IPS-11a (cell line): ENCODE data around the gene LCLAT1.

Experiments used
- H3K4me3 ChIP-seq: one replicate; pipeline ENCODE4 v1.5.1; 2013; ENCODE audit warnings: low read depth, low read length, control low read depth

The LCLAT1 gene

DNA sequence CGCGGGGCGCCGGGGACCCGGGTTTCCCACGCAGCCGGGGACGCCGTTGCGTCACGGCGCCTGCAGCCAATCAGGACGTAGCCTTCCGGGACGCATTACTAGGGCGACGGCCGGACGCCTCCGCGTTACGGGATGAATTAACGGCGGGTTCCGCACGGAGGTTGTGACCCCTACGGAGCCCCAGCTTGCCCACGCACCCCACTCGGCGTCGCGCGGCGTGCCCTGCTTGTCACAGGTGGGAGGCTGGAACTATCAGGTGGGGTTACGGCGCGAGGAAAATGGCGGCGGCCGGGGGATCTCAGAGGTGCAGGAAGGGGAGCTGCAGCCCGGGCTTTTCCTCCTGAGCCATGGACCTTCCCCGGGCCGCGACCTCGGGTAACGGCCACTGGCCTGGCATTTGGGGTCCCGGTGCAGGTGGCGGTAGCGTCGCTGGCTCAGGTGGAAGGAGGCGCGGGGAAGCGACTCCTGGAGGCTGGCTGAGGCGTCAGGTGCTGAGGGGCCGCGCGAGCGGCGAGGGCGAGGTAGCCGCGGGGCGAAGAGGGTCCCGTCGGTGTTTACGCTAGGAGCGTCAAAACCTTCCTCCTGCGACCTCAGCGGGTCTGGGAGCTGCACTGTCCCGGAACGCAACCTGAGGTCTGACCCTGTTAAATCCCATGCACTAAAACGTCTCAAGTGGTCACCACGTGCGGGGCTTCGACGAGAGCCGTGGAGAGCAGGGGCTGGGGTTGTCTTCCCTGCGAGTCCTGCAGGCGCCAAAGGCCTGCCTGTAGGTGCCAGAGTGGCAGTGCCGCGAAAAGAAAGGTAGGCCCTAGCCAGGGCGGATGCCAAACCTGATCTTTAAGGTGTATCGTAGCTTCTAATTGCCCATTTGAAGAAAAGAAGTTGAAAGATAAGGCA, at the start of gene LCLAT1:
LCLAT1 (plus strand) TSS at position 98 of the 897 bp plus-strand sequence. CDS start 78,345 bp downstream, outside the sequence.
- peak within 1 kb of the TSS; percentile 90 for H3K4me3 ChIP-seq

DNA sequence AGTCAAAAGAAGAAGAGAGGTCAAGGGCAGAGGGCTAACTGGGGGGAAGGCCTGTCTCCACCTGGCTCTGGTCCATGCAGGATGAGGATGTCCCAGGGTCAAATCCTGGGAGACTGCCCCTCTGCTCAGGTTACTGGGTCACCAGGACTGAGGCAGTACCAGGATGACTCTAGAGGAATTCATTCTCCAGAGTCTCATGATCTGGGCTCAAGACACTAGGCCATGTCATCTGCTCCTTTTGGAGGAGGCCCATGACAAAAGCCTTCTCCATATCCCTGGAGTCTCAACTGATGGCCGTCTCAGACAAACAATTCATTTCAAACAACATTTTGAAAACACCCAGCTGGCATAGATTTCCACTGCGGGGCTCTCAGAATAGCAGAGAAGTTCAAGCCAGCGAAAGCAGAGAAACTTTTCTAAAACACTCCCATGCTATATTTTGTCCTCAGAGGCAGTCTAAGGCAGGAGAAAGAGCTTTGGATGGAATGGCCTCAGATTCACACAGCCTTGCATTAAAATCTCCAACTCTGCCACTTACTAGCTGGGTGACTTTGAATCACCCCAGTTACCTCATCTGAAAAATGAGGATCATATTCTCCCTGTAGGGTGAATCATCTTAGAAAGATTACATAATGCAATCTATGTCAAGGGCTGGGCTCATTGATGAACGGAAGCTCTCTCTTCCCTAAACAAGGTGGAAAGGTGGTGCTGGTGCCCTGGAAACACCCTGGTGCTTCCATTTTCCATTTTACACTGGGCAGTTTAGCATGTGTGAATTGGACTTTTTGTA, 48.8 kb upstream of the LCLAT1 start:
- H3K4me3 ChIP-seq = no peak overlapping the region

DNA sequence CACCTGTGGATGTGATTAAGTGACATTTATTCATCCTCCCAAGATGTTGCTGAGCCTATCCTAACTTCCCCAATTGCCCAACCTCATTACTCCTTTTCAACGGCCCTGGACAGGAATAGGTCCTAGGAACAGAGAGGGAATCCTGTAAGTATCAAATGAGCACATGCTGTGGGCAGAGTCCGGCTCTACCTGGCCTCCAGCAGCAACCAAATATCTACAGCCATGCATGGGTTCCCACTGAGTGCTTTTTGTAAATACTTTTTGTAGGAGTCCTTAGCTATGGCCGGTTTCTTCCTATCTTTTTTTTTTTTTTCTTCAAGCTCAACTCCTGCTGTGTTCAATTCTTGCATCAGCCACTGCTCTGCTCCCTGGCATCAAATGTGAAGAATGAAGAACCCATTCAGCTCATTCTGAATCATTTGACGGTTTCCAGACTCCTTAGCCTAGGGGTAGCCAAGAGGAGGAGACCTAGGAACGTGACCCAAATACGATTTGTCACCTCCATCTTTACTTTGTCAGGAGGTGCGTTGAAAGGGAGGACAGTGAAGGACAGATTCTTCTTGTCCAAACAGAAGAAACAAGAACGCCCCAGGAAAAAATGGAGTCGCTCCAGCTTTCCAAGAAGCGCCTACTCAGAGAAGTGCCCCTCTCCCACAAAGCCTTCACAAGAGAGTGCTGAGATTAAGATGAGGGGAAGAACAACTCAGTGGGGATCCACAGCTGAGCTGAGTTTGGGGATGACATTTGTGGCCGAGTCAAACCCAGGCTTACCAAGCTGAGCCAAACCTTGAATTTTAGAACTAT, 46.7 kb upstream of the LCLAT1 start:
- no peak overlapping the region for H3K4me3 ChIP-seq

DNA sequence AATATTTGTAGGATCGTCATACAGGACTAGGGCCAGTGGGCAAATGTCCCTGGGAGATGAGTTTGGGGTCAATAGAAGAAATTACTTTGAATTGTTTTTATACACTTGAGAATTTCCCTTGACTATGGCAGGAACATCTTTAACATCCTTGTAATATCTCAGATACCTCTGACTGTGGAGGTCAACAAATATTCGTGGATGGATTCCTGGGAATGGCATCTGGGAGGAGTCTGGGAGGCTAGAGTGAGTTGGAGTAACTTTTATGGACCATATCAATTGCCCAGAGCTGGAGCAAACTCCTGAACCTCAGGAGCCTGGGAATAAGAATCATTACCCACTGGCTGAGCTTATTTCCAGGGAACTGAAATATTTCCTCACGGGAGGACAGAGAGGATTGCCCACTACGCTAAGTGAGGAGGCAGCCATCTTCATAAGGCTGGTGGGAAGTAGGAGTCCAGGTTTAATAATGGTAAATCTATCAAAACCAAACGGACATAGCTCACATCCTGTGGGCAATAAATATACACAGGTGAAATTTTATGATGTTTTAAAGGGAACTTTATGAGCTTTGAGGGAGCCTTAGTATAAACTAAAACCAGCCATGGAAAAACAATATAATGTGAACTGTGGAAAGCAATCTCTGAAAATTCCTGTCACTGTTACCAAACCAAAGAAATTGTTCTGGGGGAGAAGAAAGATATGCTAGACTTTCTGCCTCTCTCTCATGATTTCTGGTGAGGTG, 44.4 kb upstream of the LCLAT1 start:
- H3K4me3 ChIP-seq = no peak overlapping the region

DNA sequence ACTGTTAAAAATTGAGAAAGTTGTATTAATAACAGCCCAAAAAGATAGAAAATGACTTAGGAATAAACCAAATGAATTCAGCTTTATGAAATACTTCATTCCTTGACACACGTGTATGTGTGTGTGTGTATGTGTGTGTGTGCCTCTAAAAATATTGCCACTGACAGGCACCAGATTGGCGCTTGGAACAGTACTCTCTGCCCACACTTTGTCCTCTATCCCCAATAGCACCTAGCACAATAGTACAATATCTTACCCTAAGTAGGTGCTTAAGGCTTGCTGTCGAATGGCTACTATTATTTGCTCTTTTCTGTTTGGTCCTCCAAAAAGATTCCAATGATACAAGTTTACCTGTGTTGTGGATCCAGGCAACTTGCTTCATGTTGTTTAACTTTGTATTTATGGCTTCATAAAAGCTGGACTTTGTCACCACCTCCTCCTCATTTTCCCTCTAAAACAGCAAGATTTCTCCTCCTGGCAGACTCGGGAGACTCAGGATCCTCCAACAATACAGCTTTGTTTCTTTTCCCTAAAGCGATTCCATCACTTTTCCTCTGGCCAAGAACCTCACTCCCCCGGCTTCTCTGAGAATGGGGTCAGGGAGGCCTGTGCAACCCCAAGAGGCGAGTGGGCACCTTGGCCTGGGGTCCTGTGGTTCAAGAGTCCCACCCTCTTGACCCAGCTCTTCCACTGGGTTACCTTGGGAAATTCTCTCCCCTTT, 43.3 kb upstream of the LCLAT1 start:
- H3K4me3 ChIP-seq = no peak overlapping the region

DNA sequence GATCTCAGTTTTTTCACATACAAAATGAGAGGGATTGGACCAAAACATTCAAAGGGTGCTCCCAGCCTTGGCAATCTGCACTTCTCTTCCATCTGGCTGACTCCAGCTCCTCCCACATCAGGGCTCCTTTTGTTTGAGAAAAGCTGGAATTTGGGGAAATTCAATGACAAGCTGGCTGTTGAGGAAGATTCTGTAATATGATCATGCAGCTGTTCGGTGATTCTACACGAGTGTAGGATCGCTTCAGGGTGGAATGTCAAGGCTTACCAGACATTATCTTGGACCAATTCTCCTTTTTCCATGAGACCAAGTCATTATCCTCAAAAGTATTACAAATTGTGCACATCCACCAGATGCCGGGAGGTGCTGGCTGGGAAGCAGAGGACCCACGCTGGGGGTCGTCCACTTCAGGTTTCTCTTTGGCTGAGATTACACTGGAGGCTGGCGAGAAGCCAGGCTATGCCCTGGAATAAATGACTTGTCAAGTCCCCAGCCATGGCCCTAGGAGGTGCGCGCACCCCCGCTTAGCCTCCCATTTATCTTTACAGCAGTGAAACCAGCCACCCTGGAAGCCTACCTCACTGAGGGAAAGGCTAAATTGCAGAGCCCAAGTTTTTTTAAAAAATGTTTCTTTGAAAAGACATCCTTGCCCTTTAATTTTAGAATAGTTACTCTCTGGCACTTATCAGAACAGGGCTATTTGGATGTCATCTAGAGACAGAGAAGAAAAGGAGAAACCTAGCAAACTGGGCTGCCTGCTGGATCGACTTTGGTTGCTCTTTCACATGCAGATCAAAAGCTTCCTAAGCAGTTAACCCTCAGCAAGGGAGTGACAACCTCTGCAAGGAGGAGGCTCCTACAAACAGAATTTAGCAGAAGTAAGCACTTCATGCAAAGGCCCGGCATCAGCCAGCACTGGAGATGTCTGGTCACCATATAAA, 42.5 kb upstream of the LCLAT1 start:
- H3K4me3 ChIP-seq = no peak overlapping the region

DNA sequence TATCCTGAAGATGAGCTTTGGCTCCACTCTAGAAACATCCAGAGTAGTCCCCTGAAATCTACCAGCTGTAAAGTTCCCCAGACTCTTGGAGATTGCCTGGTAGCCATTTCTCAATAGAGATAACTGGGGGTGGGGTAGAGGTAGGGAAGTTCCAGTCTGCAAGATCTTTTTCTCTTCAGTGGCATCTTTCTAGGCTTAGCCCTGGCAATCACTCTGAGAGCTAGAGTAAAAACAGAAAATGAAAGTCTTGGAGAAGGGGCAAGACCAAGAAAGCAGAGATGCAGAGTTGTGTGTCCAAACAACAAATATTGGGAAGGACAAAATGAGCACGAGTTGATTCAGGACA, 41.8 kb upstream of the LCLAT1 start:
- no peak overlapping the region for H3K4me3 ChIP-seq

DNA sequence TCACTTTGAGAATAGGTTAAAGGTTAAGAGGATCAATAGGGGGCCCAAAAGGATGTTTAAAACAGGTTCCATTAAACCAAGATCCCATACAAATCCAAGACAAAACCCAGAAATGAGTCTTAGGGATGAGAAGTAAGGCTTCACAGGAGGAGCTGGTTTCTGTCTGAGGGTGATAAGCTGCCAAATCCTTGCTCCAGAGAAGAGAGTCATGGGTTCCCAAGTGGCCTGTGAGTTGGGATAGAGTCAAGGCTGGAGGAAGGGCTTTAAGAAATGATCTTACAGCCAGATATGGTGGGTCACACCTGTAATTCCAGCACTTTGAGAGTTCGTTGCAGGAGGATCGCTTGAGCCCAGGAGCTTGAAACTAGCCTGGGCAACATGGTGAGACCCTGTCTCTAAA, 40.2 kb upstream of the LCLAT1 start:
- no peak overlapping the region for H3K4me3 ChIP-seq

DNA sequence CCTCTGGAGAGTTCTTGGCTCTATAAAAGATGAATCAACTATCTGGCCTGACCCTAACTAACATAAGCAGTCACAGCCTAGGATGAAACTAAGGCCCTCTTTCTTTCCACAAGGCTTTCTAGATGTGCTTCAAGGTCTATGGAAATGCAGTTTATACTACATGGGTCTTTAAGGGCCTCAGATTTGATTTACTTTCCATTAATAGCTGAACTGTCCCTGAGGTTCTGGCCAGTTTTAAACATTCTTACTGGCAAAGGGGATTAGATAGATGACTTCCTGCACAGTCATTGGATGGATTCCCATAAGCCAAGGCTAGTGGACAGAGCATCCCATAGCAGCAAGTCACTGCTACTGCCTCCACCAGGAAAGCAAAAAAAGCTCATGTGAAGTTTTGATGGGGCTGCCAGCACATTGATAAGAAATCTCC, 38.1 kb upstream of the LCLAT1 start:
- no peak overlapping the region for H3K4me3 ChIP-seq

DNA sequence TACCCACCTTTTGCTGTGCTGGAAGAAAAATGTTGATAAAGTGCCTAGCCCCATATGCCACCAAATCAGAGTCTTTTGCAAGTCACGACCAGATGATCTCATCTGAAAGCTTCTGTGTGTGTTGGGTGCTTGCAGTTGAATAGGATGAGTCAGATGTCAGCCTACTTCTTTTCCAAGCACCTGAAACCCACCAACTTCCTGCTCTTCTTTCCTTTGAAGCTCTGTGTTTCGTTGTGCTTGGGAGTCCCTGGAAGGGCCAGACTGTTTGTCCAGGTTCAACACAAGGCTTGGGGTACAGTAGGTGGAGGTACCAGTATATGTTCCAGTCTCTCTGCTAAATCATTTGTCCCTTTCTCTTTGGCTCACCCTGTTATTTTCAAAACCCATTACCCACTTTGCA, 36.8 kb upstream of the LCLAT1 start:
- no peak overlapping the region for H3K4me3 ChIP-seq

DNA sequence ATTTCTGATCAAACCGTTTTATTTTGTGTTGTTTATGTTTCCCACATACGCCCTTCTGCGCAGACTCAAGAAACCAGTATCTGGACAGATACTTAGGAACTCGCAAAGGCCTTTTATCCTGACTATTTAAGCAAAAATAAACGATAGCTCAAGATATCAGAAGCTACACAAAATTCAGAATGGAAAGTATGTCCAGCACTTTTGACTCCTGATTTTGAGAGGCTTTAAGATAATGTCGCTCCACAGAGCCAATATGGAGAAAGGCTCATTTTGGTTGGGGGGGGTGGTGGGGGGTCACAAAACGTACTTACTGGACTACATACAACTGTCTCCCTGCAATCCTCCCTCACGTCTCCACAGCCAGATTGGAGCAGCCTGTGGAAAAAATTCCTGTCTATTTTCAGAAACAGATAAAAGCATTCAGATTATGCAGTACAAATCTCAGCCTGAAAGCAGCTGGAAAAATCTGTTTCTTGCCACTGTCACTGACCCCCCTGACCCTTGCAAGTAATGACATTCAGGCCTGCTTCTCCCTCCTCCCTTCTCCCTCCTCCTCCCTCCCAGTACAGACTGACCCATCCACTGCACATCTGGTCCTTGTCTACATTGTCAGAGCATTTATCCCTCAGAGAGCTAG, 34.9 kb upstream of the LCLAT1 start:
- H3K4me3 ChIP-seq = no peak overlapping the region

DNA sequence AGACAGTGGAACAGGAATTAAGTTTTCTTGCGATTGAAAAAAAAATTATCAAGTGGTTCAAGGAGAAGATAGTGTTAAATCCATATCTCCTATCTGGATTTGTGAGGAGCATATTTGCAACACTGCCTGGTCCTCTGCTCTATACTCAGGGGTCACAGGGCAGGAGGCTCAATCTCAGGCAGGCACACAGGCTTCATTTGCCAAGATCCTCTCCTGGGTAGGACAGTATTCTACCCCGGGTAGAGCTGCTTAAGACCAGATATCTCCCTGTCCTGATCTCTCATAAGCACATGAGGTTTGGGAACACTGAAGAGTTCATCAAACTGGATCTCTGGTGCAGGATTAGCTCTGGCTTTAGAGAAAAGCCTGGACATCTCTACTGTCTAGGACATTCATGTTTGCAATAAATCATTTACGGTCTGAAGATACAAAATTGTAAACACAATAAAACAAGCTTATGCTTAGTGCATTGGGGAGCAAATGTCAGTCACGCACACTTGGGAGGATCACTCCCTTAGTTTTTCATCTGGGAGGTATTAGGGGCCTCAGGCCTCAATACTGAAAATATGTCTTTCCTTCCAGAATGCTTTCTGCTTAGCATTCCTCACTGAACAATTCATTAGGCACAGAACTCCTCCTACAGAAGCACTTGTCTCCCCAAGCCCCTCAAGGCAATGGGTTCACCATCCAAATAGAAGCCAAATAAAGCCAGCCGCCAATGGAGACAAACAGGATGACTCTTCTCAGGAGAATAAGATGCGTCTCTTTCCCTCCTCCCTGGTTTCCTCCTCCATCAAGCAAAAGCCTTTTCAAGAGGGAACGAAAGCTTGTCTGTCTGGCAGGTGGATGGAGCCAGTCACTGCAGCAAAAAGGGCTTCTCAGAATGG, 34.1 kb upstream of the LCLAT1 start:
- H3K4me3 ChIP-seq = no peak overlapping the region

DNA sequence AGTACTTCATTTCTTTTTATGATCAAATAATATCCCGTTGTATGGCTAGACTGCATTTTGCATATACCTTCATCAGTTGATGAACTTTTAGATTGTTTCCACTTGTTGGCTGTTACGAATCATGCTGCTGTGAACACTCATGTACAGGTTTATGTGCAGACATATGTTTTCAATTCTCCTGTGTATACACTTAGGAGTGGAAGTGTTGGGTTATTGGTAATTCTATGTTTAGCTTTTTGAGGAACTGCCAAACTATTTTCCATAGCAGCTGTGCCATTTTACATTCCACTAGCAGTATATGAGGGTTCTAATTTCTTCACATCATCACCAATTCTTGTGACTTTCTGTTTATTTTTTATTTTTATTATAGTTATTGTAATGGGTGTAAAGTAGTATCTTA, 32.1 kb upstream of the LCLAT1 start:
- H3K4me3 ChIP-seq = no peak overlapping the region

DNA sequence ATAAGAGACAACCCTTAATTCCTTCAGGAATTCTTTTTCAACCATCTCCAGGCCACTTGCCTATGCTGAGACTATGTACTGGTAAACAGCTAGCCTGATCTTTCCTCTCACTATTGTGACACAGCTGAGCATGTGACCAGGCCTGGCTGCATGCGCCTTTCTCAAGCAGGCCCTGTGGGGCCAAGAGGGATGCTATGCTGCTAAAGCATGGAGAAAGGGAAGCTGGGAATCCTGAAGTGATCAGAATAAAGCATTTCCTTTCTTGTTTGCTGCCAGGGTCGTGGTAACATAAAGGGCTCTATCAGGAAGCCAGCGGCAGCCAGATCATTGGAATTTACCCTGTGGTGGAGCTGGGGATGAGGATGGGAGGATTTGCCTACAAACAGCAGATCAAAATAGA, 29.8 kb upstream of the LCLAT1 start:
- H3K4me3 ChIP-seq = no peak overlapping the region

DNA sequence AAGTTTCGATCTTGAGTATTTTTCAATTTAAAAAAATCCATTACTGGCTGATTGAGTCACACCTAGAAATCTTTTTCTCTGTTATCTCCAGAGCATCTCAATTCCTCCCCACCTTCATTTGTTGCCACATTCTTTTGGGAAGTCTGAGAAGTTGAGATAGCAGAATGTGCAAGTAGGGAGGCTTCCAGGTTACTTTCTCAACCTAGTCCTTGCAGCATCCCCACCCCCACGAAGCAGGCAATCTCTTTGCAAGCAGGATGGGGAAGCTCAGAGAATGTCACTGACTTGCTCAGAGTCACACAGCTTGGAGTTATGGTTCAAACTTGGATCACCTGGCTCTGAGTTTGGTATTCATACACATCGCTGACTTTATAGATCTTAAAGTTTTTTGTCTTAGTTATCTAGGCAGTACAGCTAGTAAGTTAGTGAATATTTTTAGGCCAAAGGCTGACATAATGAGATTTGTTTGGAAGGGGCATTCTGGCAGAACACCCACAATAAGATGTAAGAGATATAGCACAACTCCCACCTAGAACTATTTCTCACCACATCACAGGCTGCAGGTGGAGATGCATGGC, 25.9 kb upstream of the LCLAT1 start:
- H3K4me3 ChIP-seq = no peak overlapping the region

DNA sequence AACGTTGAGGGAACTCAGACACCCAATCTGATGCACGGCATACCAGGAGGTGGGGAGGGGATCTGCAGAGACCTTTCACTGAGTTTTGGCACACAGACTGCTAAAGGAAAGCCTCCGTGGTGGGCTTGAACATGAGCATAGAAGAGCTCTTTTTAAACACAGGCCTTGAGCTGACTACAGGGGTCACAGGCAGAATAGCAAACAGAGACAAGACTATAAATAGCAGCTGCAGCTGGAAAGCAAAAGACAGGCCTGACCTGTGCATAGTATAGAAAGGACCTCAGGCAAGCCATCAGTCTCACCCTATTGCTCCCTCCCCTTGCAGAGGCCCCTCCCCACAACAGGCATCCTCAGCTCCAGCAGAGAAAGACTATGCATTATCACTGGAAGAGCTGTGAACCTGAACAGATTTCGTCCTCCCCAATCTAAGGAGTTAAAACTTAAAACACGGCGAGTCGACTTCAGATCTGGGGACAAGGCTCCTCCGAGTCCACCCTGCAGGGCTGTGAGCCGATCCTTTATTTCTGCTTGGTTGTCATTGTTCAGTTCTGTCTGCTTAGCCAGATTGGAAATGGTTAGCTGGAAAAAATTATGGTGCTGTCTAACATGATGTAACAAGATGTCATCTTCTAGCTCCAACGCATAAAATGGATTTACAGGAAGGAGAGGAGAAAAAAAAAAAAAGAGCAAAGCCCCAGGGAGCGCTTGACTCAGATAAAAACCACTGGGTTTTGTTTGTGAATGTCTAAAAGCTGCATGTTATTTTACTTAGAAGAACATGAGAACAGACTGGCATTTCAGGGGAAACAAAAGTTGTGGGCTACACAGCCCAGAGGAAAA, 25.2 kb upstream of the LCLAT1 start:
- no peak overlapping the region for H3K4me3 ChIP-seq
